Measurements from ENCODE around the gene CRABP2. TPM values are rescaled to one million over a fixed set of nuclear protein-coding genes. Genes with fewer than 3 reads are reported as not detected.
A peak's percentile ranks its signal among the peaks of the same experiment; 100 is the strongest.

The CRABP2 gene
- total and polyA plus RNA-seq, 2 of the 13 experiments (the other 11 are each of a cell fraction or from before 2014, with no cell fraction given), result 0.40 to 0.60 TPM

- TF ChIP-seq PRDM4 (CRISPR knock-in tag; IDR thresholded peaks at IDR 0.05; ENCODE audit: borderline replicate concordance), result no peak
- TF ChIP-seq RBFOX2 (IDR thresholded peaks at IDR 0.05; ENCODE audit: low read depth, low read length), result peak; percentile 60; the same call in 1 of the 2 replicates
- TF ChIP-seq ATF5 (CRISPR knock-in tag; IDR thresholded peaks at IDR 0.05; ENCODE audit: low read depth), result no peak
- peak; percentile 98 for TF ChIP-seq ZNF263 (CRISPR knock-in tag; IDR thresholded peaks at IDR 0.05)
- TF ChIP-seq ZSCAN9 (CRISPR knock-in tag; IDR thresholded peaks at IDR 0.05; ENCODE audit: borderline replicate concordance), result no peak
- 0 out of 2 replicates have a peak, but pooled peaks have one; percentile 6 for TF ChIP-seq RERE (CRISPR knock-in tag; IDR thresholded peaks at IDR 0.05; ENCODE audit: low read depth)
Observed at GRCh38 chr1:156751451-156751756, 46.0 kb upstream of the CRABP2 start, which contains the start of gene HDGF (continued).
